OCI-LY1 (cell line): ENCODE measurements around the gene PCSK6.

Source experiments
- H2AFZ ChIP-seq: fragments of 200-600 bp; sonication (generic), shearing (Covaris generic); 2 replicates; pipeline ENCODE4 v1.6.0; 2014; ENCODE audit warnings: antibody characterized with exemption, mild to moderate bottlenecking, low read length
- H3F3A ChIP-seq: fragments of 200-600 bp; sonication (generic), shearing (Covaris generic); 2 replicates; pipeline ENCODE4 v1.6.0; 2014; ENCODE audit warnings: mild to moderate bottlenecking, antibody characterized with exemption, low read length, moderate library complexity; ENCODE audit not compliant: insufficient read depth
- H3K27ac ChIP-seq: fragments of 200-600 bp; sonication (generic); 2 replicates; pipeline ENCODE4 v1.5.1; 2014; ENCODE audit warnings: low read length, mixed run types, mild to moderate bottlenecking, low read depth; ENCODE audit not compliant: poor library complexity, severe bottlenecking
- H3K27me3 ChIP-seq: fragments of 200-600 bp; sonication (generic); 2 replicates; pipeline ENCODE4 v1.6.0; 2014; ENCODE audit warnings: antibody characterized with exemption, mild to moderate bottlenecking, low read length, moderate library complexity; ENCODE audit not compliant: insufficient read depth
- H3K36me3 ChIP-seq: fragments of 200-600 bp; sonication (generic); 2 replicates; pipeline ENCODE4 v1.6.1; 2014; ENCODE audit warnings: mild to moderate bottlenecking, antibody characterized with exemption, low read length, moderate library complexity, mixed read lengths; ENCODE audit not compliant: insufficient read depth
- H3K4me1 ChIP-seq: fragments of 200-600 bp; sonication (generic); 2 replicates; pipeline ENCODE4 v1.5.1; 2014; ENCODE audit warnings: mild to moderate bottlenecking, low read length, moderate library complexity; ENCODE audit not compliant: insufficient read depth, severe bottlenecking
- H3K4me2 ChIP-seq: fragments of 200-600 bp; sonication (generic), shearing (Covaris generic); 2 replicates; pipeline ENCODE4 v1.6.1; 2014; ENCODE audit warnings: low read length
- H3K4me3 ChIP-seq: fragments of 200-600 bp; sonication (generic); 2 replicates; pipeline ENCODE4 v1.5.1; 2014; ENCODE audit warnings: low read length, low read depth, mild to moderate bottlenecking, mixed read lengths; ENCODE audit not compliant: poor library complexity, severe bottlenecking
- H3K79me2 ChIP-seq: fragments of 200-600 bp; shearing (Covaris generic); 2 replicates; pipeline ENCODE4 v1.6.1; 2016; ENCODE audit warnings: mixed run types, low read length, mixed read lengths; ENCODE audit not compliant: insufficient read depth
- H3K9ac ChIP-seq: fragments of 200-600 bp; sonication (generic), shearing (Covaris generic); 2 replicates; pipeline ENCODE4 v1.6.1; 2014; ENCODE audit warnings: mild to moderate bottlenecking, low read length, mixed read lengths
- H3K9me2 ChIP-seq: fragments of 200-600 bp; sonication (generic), shearing (Covaris generic); 2 replicates; pipeline ENCODE4 v1.6.1; 2014; ENCODE audit warnings: low read depth, mild to moderate bottlenecking, low read length, mixed read lengths
- H3K9me3 ChIP-seq: fragments of 200-600 bp; shearing (Covaris generic); 2 replicates; pipeline ENCODE4 v1.6.1; 2014; ENCODE audit warnings: low read length, mixed read lengths
- H4K20me1 ChIP-seq: fragments of 200-600 bp; sonication (generic), shearing (Covaris generic); 2 replicates; pipeline ENCODE4 v1.6.0; 2016; ENCODE audit warnings: mild to moderate bottlenecking, low read length; ENCODE audit not compliant: insufficient read depth
- CTCF ChIP-seq: fragments of 200-600 bp; sonication (generic), shearing (Covaris generic); IDR thresholded peaks from 2 replicates; pipeline ENCODE4 v1.5.1; 2017; ENCODE audit warnings: mild to moderate bottlenecking, antibody characterized with exemption, low read length, moderate library complexity, mixed read lengths
- EZH2 ChIP-seq: fragments of 200-600 bp; sonication (generic), shearing (Covaris generic); IDR thresholded peaks from 2 replicates; pipeline ENCODE4 v1.8.0; 2017; ENCODE audit warnings: borderline replicate concordance, mixed run types, mild to moderate bottlenecking, antibody characterized with exemption, low read length, moderate library complexity, mixed read lengths

PCSK6 gene

GRCh38 chr15:101477851-101478362 is 11.6 kb downstream of the PCSK6 start:
- H3K4me2 ChIP-seq = no peak overlapping the region

GRCh38 chr15:101476756-101477155 is 12.8 kb downstream of the PCSK6 start:
- Histone ChIP-seq H3K4me3 (no peak overlapping the region), H3K27me3 (no peaks in the 10 kb centered on the region), H2AFZ (no peak overlapping the region), H3K9me2 (no peaks in the 10 kb centered on the region), H3F3A (no peaks in the 10 kb centered on the region), H3K9ac (no peak overlapping the region), H3K36me3 (no peaks in the 10 kb centered on the region), H3K79me2 (no peaks in the 10 kb centered on the region), H3K4me2 (no peak overlapping the region), H4K20me1 (no peaks in the 10 kb centered on the region), H3K9me3 (no peaks in the 10 kb centered on the region), H3K4me1 (no peaks in the 10 kb centered on the region), H3K27ac (no peak overlapping the region)
- TF ChIP-seq EZH2 (no peak), CTCF (no peak)

More at GRCh38 chr15:101477851-101478362, 11.6 kb downstream of the PCSK6 start:
- H3K9me2 ChIP-seq = no peaks in the 10 kb centered on the region
- TF ChIP-seq EZH2 = no peak
- no peak for TF ChIP-seq CTCF
- H3K9me3 ChIP-seq = no peaks in the 10 kb centered on the region
- no peaks in the 10 kb centered on the region for H3K27me3 ChIP-seq
- H3K36me3 ChIP-seq = no peaks in the 10 kb centered on the region
- H3F3A ChIP-seq = no peaks in the 10 kb centered on the region
- no peak overlapping the region for H3K27ac ChIP-seq
- H3K79me2 ChIP-seq = no peaks in the 10 kb centered on the region
- no peaks in the 10 kb centered on the region for H4K20me1 ChIP-seq
- H2AFZ ChIP-seq = no peak overlapping the region
- H3K4me3 ChIP-seq = no peak overlapping the region
- H3K4me1 ChIP-seq = no peaks in the 10 kb centered on the region
- H3K9ac ChIP-seq = no peak overlapping the region

- no peaks in the 10 kb centered on the region for H3F3A ChIP-seq
- TF ChIP-seq EZH2 (no peak), CTCF (no peak)
These were observed 14.5 kb downstream of the PCSK6 start for GRCh38 chr15:101474983-101475382.

More at GRCh38 chr15:101474983-101475382, 14.5 kb downstream of the PCSK6 start:
- Histone ChIP-seq H3K4me1 (no peaks in the 10 kb centered on the region), H3K9me3 (no peaks in the 10 kb centered on the region), H2AFZ (no peak overlapping the region), H3K27ac (no peak overlapping the region), H3K9me2 (no peaks in the 10 kb centered on the region), H4K20me1 (no peaks in the 10 kb centered on the region), H3K4me3 (no peak overlapping the region), H3K27me3 (no peaks in the 10 kb centered on the region), H3K9ac (no peak overlapping the region), H3K79me2 (no peaks in the 10 kb centered on the region), H3K4me2 (no peak overlapping the region), H3K36me3 (no peaks in the 10 kb centered on the region)
